ENCODE results near the gene ZNF629.

Gene ZNF629

GRCh38 chr16:30747331-30747730 lies 39.7 kb downstream of the ZNF629 start:
- DNase-seq, result peak; percentile 55

GRCh38 chr16:30746638-30747175 lies 40.3 kb downstream of the ZNF629 start:
- DNase-seq, result no peak

GRCh38 chr16:30745082-30745481 lies 41.9 kb downstream of the ZNF629 start:
- no peak for DNase-seq

GRCh38 chr16:30744183-30744582 lies 42.8 kb downstream of the ZNF629 start:
- DNase-seq, result no peak

GRCh38 chr16:30743716-30744115 lies 43.3 kb downstream of the ZNF629 start:
- DNase-seq, result no peak

- no peak for DNase-seq
Observed at GRCh38 chr16:30741461-30741914, 45.5 kb downstream of the ZNF629 start.

DNA sequence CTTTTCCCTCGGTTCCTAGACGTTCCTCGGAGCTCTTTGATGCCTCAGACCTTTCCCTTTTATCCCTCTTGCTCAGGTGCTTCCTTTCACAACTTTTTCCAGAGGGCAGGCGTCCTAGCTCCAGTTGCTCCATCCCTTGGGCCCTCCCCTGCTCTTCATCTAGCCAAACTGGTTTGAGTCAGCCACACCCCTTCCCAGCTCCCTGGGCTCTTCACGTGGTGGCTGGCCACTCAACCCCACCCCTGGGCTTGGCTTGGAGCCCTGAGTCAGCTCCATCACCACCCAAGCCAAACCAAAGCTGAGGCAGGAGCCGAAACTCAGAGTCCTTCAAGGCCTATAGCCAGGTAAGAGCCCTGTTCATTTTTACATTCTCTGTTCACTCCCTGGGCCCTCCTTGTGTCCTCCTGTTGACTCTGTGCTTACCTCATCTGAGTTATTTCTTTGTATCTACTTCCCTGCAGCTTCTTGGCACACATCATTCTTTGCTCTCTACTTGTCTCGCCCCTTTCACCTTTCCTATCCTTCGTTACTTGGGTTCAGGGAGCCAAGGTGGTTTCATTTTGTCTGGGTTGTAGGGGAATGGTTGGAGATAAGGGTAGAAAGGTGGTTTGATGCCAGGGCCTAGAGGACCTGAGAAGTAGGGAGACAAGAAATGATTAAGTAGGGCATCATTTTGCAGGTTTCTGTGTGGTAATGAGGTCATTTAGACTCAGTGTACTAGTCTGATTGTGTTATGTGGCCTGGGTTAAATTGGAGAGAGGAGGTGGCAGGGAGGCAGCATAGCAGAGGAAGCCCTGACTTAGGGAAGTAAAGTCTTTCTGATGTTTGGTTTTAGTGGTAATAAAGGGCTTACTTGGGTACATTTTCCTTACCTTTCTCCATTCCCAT lies 46.4 kb downstream of the ZNF629 start:
- DNase-seq, result peak; percentile 46

- DNase-seq, result no peak
Observed at GRCh38 chr16:30738984-30739951, 47.7 kb downstream of the ZNF629 start.

DNA sequence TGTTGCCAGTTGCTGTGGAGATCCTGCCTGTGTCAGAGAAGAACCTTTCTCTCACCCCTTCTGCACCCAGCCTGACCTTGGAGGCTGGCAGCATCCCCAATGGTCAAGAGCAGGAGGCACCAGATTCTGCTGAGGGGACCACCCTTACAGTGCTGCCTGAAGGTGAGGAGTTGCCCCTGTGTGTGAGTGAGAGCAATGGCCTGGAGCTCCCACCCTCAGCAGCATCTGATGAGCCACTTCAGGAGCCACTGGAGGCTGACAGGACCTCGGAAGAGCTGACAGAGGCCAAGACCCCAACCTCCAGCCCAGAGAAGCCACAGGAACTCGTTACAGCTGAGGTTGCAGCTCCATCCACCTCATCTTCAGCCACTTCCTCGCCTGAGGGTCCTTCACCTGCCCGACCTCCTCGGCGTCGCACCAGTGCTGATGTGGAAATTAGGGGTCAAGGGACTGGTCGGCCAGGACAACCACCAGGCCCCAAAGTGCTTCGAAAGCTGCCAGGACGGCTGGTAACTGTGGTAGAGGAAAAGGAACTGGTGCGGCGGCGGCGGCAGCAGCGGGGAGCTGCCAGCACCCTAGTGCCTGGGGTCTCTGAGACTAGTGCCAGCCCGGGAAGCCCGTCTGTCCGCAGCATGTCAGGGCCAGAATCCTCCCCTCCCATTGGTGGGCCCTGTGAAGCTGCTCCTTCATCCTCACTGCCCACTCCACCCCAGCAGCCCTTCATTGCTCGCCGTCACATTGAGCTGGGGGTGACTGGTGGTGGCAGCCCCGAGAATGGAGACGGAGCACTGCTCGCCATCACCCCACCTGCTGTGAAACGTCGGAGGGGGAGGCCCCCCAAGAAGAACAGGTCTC lies 49.0 kb downstream of the ZNF629 start:
- DNase-seq, result no peak

- DNase-seq, result no peak
Observed at GRCh38 chr16:30736995-30737793, 49.8 kb downstream of the ZNF629 start.

GRCh38 chr16:30731411-30731810 lies 55.6 kb downstream of the ZNF629 start:
- DNase-seq, result no peak

DNA sequence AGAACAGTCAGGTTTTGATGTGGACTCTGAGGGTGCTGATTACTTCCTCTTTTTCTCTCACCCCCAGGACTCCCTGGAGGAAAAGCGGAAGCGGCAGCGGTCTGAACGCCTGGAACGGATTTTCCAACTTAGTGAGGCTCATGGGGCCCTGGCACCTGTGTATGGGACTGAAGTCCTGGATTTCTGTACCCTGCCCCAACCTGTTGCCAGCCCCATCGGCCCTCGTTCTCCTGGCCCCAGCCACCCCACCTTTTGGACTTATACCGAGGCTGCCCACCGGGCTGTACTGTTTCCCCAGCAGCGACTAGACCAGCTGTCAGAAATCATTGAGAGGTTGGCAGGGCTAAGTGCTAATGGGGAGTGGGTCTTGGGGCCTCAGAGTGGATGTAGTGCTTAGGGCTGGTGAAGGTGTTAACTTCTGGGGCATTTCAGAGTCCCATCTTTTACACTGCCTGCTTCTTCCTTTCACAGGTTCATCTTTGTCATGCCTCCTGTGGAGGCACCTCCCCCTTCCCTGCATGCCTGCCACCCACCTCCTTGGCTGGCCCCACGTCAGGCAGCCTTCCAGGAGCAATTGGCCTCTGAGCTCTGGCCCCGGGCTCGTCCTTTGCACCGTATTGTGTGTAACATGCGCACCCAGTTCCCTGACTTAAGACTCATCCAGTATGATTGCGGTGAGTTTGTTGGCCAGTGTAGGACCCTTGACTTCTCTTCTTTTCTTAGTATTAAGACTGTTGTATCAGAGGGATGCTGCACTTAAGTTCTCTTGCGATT lies 57.9 kb downstream of the ZNF629 start:
- no peak for DNase-seq

Data from OCI-M1 (cell line).